Islet of Langerhans (tissue), 1 donor: ENCODE measurements around the gene FHL5.
"Not testable (repeated sequence)": the region's sequence is repeated elsewhere in the genome, so short reads cannot be mapped to it uniquely, and the experiment has no call there.

Source experiments
- FAIRE-seq: peaks from one replicate; lab custom pipeline; 2011; peaks lifted over from hg19 to GRCh38; lab: Jason Lieb, UNC

The FHL5 gene

GRCh38 chr6:96562886-96563285 is at the start of gene FHL5:
Gene FHL5 (plus strand): TSS chr6:96563128. CDS start chr6:96603614, 40,486 bp downstream.
- FAIRE-seq = no peak

GRCh38 chr6:96520171-96521115 is 42.5 kb upstream of the FHL5 start:
- FAIRE-seq = peak; percentile 82

GRCh38 chr6:96521306-96521643 is 41.7 kb upstream of the FHL5 start:
- FAIRE-seq = peak; percentile 5

- FAIRE-seq = peak; percentile 68
Observed at GRCh38 chr6:96521644-96522464, 41.1 kb upstream of the FHL5 start, which contains the start of gene UFL1. Gene UFL1 (plus strand): TSS chr6:96521806. CDS start chr6:96521874, 68 bp downstream.

GRCh38 chr6:96522465-96523009 is 40.4 kb upstream of the FHL5 start:
- FAIRE-seq = peak; percentile 9

GRCh38 chr6:96528193-96528592 is 34.7 kb upstream of the FHL5 start:
- FAIRE-seq = peak; percentile 68

- FAIRE-seq = no peak
Observed at GRCh38 chr6:96532399-96532798, 30.5 kb upstream of the FHL5 start.

- FAIRE-seq = no peak
Observed at GRCh38 chr6:96537726-96538125, 25.2 kb upstream of the FHL5 start.

- no peak for FAIRE-seq
Observed at GRCh38 chr6:96542702-96543101, 20.2 kb upstream of the FHL5 start.

GRCh38 chr6:96545882-96546281 is 17.0 kb upstream of the FHL5 start:
- no peak for FAIRE-seq

- FAIRE-seq = no peak
Observed at GRCh38 chr6:96547654-96548053, 15.3 kb upstream of the FHL5 start.

- peak; percentile 79 for FAIRE-seq
Observed at GRCh38 chr6:96554558-96554957, 8.4 kb upstream of the FHL5 start.

- FAIRE-seq = not testable (repeated sequence)
Observed at GRCh38 chr6:96559740-96560139, 3.2 kb upstream of the FHL5 start.

GRCh38 chr6:96563853-96564252 is 925 bp downstream of the FHL5 start:
- no peak for FAIRE-seq

GRCh38 chr6:96570053-96570452 is 7.1 kb downstream of the FHL5 start:
- FAIRE-seq = no peak

GRCh38 chr6:96571551-96571950 is 8.6 kb downstream of the FHL5 start:
- FAIRE-seq = no peak

GRCh38 chr6:96575359-96575758 is 12.4 kb downstream of the FHL5 start:
- no peak for FAIRE-seq

GRCh38 chr6:96576221-96576620 is 13.3 kb downstream of the FHL5 start:
- FAIRE-seq = no peak

- FAIRE-seq = no peak
Observed at GRCh38 chr6:96582021-96582420, 19.1 kb downstream of the FHL5 start.

GRCh38 chr6:96582436-96582835 is 19.5 kb downstream of the FHL5 start:
- no peak for FAIRE-seq

GRCh38 chr6:96604420-96604819 is 41.5 kb downstream of the FHL5 start:
- FAIRE-seq = no peak

- peak; percentile 13 for FAIRE-seq
Observed at GRCh38 chr6:96608074-96608473, 45.1 kb downstream of the FHL5 start.

- FAIRE-seq = no peak
Observed at GRCh38 chr6:96610019-96610418, 47.1 kb downstream of the FHL5 start.
